Measurements from ENCODE around the gene HTR3C. TPM values are rescaled to one million over a fixed set of nuclear protein-coding genes. Genes with fewer than 3 reads are reported as not detected.

The HTR3C gene
- total RNA-seq, 6 experiments from 2014 or later, result not detected

GRCh38 chr3:184073621-184074020, 20.8 kb downstream of the HTR3C start:
- H3K27ac Mint-ChIP-seq, result no peak overlapping the region
- H3K27me3 Mint-ChIP-seq (ENCODE audit: insufficient read depth), result peaks cover 17% of the 10 kb centered on the region
- H3K9me3 Mint-ChIP-seq, result peaks cover 6% of the 10 kb centered on the region
- peaks cover 12% of the 10 kb centered on the region for H3K36me3 Mint-ChIP-seq (ENCODE audit: low read depth)
- peaks cover 15% of the 10 kb centered on the region for H3K4me1 Mint-ChIP-seq (ENCODE audit: low read depth)
- no peak for DNase-seq
- TF ChIP-seq CTCF (IDR thresholded peaks at IDR 0.05), result no peak
- no peak overlapping the region for H3K4me3 Mint-ChIP-seq

- peaks cover 14% of the 10 kb centered on the region for H3K27me3 Mint-ChIP-seq (ENCODE audit: insufficient read depth)
- no peak overlapping the region for H3K27ac Mint-ChIP-seq
- TF ChIP-seq CTCF (IDR thresholded peaks at IDR 0.05), result no peak
- DNase-seq, result no peak
- H3K4me3 Mint-ChIP-seq, result no peak overlapping the region
- peaks cover 19% of the 10 kb centered on the region for H3K4me1 Mint-ChIP-seq (ENCODE audit: low read depth)
- peaks cover 3% of the 10 kb centered on the region; the same call in 1 of the 2 replicates for H3K36me3 Mint-ChIP-seq (ENCODE audit: low read depth)
- no peaks in the 10 kb centered on the region; the same call in none of the 2 replicates for H3K9me3 Mint-ChIP-seq
Measured at GRCh38 chr3:184075901-184076300, 23.1 kb downstream of the HTR3C start.

- H3K4me3 Mint-ChIP-seq, result no peak overlapping the region
- no peak overlapping the region for H3K27ac Mint-ChIP-seq
- peaks cover 19% of the 10 kb centered on the region for H3K4me1 Mint-ChIP-seq (ENCODE audit: low read depth)
- H3K27me3 Mint-ChIP-seq (ENCODE audit: insufficient read depth), result peaks cover 12% of the 10 kb centered on the region
- DNase-seq, result no peak
- H3K36me3 Mint-ChIP-seq (ENCODE audit: low read depth), result no peaks in the 10 kb centered on the region
- no peaks in the 10 kb centered on the region for H3K9me3 Mint-ChIP-seq
- no peak for TF ChIP-seq CTCF (IDR thresholded peaks at IDR 0.05)
Measured at GRCh38 chr3:184077881-184078280, 25.0 kb downstream of the HTR3C start.

GRCh38 chr3:184078851-184079250, 26.0 kb downstream of the HTR3C start:
- Mint-ChIP-seq H3K27me3 (ENCODE audit: insufficient read depth) (peaks cover 11% of the 10 kb centered on the region), H3K36me3 (ENCODE audit: low read depth) (no peaks in the 10 kb centered on the region), H3K27ac (no peak overlapping the region), H3K4me1 (ENCODE audit: low read depth) (peaks cover 12% of the 10 kb centered on the region), H3K4me3 (no peak overlapping the region), H3K9me3 (no peaks in the 10 kb centered on the region)
- no peak for DNase-seq
- TF ChIP-seq CTCF (IDR thresholded peaks at IDR 0.05), result no peak

- H3K4me3 Mint-ChIP-seq, result no peak overlapping the region
- peaks cover 9% of the 10 kb centered on the region for H3K36me3 Mint-ChIP-seq (ENCODE audit: low read depth)
- H3K9me3 Mint-ChIP-seq, result peaks cover 11% of the 10 kb centered on the region
Measured at GRCh38 chr3:184081116-184081830, 28.4 kb downstream of the HTR3C start.

More at GRCh38 chr3:184081116-184081830, 28.4 kb downstream of the HTR3C start:
- peaks cover 17% of the 10 kb centered on the region for H3K4me1 Mint-ChIP-seq (ENCODE audit: low read depth)
- H3K27ac Mint-ChIP-seq, result no peak overlapping the region
- TF ChIP-seq CTCF (IDR thresholded peaks at IDR 0.05), result no peak
- no peak for DNase-seq
- H3K27me3 Mint-ChIP-seq (ENCODE audit: insufficient read depth), result peaks cover 2% of the 10 kb centered on the region
